GM18868 (cell line): ENCODE results near the gene FANCC.

Experiments
- ATAC-seq: cut with Tn5 transposase; IDR thresholded peaks from one replicate; pipeline ENCODE4 v1.9.1; 2021; ENCODE audit warnings: mild to moderate bottlenecking, moderate library complexity; ENCODE audit not compliant: unreplicated experiment

FANCC gene

DNA sequence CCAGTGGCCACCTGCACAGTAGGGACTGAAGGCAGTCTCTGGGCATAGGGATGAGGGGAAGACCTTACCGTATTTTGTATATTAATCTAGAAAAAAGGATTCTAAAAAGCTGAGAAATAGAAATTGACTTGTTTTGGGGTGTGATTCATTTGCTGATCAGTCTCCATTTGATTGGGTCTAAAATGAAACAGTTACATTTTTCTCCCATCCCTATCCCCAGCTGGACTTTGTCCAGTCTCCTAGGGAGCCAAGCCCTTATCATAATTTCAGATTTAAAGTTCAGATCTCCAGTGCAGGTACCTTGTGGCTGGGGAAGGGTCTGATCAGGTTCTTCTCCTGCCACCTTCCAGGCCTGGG lies 240.8 kb downstream of the FANCC start:
- no peak for ATAC-seq

DNA sequence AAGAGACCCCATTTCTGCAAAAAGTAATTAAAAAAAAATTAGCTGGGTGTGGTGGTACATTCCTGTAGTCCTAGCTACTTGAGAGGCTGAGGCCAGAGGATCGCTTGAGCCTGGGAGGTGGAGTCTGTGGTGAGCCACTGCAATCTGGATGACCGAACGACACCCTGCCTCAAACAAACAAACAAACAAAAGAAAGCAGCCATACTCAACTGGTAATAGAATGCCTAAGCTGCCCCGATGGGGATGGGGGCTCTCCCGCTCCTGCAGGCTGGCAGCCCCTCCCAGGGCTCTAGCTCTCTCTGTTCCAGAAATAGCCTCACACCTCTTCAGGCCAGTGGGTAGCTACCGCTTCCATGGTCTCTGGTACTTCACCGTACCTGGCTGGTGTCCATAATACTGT lies 241.8 kb downstream of the FANCC start:
- no peak for ATAC-seq

DNA sequence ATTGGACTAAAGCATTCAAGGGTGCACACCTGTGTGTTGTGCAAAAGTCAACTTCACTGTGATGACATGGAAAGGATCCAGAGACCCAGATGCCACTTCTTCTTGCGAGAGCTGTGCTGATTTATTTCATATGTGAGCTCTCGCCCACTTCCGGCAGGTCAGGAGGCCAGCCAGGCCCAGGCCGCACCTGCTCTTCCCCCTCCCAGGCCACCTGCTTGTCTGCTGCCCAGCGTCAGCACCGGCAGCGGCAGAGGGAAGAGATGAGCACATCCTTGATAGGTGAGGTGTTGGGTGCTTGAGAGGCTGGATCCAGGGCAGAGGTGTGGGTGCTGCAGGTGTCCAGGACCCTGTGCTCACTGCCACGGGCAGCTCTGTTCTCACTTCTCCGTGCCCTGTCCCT lies 242.9 kb downstream of the FANCC start:
- no peak for ATAC-seq

DNA sequence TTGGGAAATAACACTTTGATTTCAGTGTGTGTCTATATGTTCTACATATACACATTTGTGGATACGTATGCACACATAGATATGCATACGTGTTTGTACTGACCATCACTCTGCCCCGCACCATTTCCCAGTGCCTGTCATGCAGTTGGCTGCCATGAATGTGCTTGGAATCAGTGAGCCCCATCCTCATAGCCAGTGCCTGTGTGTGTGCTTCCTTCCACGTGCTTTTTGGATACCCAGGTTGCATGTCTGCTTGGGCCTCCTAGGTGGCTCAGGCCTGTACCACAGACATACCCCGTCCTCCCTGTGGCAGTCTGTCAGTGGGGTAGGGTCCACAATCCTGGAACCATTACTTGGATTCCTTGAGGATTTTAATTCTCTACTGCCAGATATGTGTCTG lies 243.6 kb downstream of the FANCC start:
- no peak for ATAC-seq

DNA sequence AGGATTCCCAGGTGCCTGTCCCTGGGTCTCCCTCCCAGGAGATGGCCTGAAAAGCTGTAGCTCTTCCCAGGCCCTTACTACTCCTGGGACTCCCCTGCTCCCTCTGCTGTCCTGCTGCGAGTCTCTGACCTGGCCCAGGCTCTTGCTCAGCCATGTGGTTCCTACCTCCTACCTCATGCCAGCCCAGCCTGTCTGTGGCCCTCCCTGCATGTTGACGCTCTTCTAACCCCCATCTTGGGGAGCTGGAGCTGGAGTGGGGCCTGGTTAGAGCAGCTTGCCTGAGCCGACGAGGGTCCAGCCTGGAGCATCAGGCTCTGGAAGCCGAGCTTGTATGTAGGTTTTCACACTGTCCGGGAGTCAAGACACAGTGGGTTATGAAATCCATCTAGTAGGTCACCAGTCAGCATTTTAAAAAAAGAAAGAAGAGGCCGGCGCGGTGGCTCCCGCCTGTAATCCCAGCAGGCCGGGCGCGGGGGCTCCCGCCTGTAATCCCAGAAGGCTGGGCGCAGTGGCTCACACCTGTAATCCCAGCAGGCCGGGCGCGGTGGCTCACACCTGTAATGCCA lies 244.4 kb downstream of the FANCC start:
- ATAC-seq = no peak

DNA sequence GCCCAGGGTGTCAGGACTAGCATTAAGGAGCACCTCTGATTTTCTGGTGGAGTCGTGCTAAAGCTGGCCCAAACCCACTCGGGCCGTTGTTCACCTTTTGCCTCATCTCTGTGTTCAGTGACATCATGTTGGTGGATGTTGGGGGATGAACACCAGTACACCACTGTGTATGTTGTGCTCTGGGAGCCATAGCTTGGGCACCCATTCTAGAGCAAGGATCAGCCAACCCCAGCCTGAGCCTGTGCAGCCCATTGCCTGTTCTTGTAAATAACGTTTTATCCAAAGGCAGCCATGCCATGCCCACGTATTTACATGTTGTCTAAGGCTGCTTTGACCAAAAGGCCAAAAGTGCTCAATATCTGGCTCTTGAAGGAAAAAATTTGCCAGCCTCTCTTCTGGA lies 245.6 kb downstream of the FANCC start:
- no peak for ATAC-seq

DNA sequence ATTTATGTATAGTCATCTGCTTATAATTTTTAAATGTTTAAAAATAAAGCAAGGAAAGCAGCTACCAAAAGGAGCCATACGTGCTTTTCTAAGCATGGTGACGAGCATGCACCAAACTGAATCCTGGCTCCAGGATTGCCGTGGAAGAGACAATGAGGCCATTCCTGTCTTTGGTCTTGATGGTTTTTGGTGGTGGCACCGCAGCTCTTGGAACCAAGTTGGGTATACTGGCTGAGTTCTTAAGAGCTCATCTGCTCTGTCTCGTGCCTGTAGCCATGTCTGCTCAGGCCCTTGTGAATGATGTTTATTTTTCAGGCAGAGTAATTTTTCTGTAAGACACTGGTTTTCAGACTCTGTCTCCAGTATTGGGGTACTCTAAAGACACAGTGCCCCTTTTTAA lies 246.1 kb downstream of the FANCC start:
- no peak for ATAC-seq

DNA sequence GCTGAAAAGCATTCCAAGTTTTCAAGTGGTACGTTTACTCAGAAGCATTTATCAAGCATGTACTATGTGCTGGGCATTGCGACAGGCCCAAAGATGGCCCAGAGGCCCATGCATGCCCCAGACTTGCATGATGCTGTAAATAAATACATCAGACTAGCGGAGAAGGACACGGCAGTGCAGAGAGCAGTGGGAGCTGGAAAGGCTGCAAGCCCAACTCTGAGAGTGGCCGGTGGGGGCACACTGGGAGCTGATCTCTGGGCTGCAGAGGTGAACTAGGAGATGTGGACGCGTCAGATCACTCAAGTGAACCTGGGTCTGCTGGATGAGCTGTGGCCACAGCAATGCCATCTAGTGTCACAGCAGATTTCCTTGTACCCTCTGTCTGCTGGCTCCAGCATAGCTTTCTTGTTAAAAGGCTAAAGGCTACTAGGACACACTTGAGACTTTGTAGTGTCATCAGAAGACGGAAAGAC lies 246.9 kb downstream of the FANCC start:
- no peak for ATAC-seq

DNA sequence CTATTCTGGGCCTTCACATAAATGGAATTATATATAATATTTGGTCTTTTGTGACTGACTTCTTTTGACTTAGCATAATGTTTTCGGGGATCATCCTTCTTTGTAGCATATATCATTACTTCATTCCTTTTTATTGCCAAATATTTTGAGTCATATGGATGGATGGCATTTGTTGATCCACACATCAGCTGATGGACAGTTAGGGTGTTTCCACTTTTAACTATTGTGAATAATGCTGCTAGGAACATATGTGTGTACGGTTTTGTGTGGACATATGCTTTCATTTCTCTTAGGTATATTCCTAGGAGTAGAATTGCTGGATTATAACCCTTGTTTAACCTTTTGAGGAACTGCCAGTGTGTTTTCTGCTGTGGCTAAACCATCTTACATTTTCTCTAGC lies 249.6 kb downstream of the FANCC start:
- no peak for ATAC-seq

DNA sequence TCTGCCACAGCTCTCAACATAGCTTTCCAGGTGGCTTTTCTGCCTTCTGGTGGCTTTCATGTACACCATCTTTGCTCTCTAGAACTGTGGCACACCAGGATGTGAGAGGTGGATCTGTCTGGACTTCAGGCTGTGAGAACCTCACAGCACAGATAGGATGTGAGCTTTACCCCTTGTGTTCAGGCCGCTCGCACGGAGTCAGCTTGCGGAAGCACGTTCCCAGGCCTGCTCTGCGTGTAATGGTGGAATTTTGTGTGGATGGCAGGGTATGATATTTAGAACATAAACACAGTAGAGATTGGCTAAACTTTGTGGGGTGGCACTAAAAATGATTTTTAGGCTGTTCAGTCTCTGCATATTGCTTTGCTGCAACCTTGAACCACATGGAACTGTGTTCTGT lies 250.5 kb downstream of the FANCC start:
- ATAC-seq = no peak

DNA sequence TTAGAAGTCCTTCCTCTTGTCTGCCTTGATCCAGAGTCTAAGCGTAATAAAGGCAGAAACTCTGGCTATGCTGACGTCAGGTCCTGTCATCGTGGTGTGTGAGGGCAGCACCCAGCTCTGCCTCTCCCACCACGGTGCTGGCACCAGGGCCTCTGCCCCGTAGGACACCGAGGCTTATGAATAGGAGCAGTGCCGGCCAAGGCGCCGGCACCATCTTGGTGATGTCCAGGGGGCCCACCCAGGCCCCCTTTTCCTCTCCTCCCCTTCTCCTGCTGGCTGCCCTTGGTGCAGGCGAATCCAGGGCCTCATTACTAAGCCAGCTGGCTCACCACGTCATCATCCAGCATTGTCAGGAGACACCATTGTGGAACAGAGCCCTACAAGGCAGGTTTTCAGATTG lies 252.3 kb downstream of the FANCC start:
- no peak for ATAC-seq

DNA sequence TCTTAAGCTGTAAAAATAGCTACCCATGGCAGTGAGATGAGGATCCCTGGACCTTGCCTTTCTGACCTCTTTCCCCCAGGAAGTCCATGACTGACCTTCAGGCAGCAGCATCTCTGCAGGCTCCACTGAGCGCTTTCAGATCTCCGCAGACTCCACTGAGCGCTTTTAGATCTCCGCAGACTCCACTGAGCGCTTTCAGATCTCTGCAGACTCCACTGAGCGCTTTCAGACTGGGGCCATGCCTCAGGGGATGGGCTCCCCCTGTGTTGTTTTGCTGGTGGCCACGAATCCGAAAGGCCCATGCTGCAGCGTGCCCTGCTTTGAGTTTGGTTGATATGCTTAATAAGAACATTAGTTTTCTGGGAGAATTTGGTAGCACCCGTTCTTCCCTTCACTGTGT lies 254.2 kb downstream of the FANCC start:
- ATAC-seq = no peak

DNA sequence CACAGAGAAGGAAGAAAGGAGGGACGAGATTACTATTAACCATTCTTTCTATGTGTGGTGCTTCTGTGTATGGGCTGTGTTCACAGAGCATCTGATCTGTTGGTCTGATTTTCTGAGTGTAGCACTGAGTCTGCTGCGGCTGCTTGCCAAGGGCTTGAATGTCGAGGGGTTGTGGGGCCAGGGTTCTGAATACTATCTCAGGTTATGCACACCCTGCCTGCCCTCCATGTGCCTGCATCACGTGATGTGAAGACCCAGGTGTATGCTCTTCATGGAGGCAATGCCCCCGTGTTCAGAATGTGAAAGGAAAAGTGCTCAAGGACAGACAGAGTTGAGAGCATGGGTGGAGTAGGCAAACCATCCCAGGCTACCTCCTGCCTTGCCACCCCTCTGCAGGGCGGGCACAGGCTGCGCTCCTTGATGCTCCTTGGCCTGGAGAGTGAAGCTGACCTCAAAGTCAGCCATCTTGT lies 254.9 kb downstream of the FANCC start:
- no peak for ATAC-seq

DNA sequence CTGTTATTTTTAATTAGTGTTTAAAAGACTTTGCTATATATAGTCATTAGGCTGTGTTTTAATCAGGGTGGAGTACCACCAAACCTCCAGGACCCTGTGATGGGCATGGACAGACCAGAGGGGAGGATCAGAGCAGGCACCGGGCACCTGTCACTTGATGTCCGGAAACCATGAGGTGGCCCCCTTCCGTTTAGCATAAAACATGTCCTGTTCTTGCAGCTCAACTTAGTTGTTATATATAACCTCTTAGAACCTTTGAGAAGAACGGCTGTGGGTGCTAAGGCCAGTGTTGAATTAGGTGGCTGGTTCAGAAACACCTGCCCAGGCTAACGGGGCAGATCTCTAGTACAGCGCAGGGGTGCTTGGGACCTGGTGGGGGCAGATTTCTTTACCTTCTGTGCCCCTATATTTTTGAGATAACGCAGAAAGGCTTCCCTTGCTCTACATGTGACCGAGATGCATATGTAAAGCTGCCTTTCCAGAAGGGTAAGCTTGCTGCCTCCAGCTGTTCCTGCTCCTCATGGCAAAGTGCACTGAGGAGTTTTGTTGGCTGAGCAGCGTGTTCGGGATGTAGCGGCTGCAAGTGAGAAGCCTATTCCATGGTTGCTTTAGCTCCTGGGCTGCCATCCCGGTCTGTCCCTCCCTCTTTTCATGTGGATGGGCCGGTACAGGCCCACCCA lies 255.5 kb downstream of the FANCC start:
- ATAC-seq = no peak

DNA sequence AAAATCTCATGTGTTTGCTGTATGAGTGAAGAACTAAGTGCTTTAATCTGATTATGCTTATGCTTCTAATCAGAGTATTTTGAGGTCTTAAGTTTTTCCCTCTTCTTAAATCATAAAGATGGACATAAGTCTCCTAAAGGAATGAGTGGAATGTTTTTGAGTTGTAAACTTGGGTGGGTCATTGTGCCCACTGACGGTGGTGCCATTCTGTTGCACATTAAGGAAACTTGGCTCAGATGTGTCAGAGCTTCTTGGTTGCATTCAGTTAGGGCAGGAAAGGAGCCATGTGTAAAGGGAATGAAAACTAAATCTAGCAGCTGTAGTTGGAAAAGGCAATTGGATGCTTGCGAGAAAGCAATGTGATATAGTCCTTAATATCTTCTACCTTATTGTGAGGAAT lies 256.6 kb downstream of the FANCC start:
- no peak for ATAC-seq

DNA sequence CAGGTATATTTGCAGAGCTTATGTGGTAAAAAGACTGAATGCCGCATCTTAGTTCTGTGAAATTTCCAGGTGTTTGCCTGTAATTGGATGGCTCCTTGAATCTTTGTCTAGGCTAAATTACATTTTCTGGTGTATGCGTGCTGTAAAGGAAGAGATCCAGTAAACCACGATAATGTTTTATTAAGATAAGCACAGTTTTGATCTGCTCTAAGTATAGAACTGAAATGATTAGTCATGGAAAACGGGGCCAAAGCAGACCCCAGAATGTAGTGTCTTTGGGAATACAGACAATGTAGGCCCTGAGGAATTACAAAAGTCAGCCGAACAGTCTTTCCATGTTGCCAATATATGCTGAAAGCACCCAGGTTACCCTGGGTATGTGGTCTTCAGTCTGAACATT lies 257.3 kb downstream of the FANCC start:
- ATAC-seq = no peak

DNA sequence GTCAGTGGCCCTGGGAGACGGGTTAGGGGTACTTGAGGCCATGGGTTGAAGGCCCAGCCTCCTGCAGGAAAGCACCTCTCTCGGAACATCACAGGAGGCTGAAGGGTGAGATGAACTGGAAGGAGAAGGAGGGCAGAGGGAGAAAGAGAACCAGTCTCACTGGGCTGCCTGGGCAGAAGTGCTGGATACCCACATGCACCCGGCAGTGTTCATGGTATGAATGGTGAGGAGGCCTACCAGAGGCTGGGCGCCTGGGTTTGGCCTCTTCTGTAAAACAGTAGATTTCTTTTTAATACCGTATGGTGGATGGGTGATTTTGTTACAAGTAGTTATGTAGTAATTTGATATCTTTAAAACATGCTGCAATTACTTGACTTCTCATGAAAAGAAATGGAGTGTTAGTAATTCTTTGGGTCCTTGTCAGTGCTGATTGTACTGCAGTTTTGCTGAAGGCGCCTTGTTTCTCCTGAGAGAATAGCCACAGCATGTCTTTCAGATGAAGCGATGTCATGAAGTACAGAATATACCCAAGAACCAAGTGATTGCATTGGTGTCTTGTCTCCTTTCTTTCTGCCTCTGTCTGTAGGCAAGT lies 258.6 kb downstream of the FANCC start:
- ATAC-seq = no peak

DNA sequence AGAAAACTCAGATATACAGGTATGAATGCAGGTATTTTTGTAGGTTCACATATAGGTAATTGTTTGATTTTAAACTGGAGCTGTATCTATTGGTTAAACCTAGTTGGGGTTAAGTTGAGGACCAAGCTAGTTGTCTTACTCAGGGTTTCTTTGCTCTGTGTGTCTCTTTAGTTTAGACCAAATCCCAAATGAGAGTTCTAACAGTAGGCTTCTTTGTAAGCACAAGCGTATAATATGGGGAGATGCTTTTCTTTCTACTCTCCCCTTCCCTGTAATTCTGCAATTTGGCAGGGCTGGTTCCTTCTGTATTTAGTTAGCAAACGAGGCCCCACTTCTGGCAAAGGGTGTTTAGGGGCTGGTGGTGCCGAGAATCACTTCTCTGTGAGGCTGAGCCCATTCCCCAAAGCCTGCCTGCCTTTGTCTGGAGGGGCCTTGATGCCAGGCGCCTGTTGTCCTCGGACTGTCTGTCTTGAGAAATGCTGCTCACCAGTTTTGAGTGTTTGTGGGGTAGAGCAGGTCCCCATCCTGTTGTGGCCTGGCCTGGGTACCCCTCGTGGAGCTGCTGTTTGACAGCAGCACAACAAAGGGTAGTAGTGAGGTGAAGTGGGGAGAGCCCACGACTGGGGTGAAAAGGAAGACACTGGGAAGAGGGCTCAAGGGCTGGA lies 259.3 kb downstream of the FANCC start:
- no peak for ATAC-seq

DNA sequence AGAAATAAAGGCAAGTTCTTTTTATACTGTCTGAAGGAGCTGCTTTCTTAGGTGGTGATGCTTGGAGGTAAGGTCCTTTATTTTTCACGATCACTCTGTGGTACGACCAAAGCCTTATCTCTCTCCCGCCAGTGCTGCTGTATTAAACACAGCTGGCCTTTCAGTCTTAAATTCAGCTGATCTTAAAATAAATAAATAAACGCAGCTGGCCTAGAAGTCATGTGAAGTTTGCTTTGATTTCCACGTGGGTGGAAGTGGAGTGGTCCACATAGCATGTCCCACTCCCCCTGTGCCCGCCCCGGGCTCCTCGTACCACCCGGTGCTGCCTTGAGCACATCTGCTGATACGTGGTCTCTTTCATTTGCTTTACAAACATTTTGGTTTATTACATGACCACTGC lies 260.4 kb downstream of the FANCC start:
- no peak for ATAC-seq

DNA sequence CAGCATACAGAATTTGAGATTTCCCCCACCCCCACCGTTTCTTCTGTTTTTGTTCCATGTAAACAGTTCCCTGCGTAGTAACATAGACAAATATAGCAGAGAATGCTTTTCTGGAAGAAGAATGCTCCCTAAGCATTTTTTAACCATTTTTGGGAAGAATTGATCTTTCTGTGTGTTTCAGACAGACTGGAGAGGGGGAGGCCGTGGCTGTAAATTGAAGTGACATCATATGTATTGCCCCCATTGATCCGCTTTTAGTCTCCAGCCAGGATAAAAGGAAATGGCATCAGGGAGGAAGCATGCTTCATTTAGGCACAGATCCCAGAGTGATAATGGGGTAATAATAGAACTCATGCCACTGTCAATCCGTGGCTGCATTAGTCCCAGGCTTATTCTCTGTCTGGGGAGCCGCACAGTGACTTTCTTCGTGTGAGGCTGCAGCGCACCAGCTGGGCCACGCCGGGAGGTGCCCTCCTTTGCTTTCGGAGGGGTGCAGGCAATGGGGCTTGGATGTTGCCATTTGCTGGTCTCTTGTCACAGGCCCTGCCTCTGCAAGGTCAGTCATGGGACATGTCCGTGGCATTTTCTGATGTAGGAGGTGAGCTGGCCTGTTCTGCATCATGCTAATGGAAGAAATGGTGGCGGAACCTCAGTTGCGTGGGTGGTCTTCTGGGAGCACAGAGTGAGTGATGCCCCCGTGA lies 261.5 kb downstream of the FANCC start:
- no peak for ATAC-seq

DNA sequence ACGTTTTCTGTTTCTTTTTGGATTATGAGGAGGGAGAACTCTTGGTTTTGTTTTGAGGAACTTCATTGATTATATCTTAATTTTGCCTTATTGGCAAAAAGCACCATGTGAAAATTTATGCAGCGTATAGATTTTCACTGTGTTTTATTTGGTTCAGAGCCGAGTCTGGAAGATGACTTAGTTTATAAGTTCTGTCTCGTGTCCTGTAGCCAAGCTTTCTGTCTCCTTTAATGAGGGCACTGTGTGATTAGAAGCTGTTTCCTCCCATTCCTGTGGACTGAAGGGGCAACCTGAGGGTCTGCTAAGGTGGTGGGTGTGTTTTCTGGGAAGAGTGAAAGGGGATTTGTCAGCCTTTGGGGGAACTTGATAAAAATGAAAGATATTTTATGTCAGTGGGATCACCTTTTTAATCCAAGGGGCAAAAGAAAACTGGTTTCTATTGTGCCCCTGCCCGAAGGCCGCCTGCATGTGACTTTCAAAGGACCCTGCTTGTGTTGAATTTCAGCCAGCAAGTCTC lies 262.1 kb downstream of the FANCC start:
- no peak for ATAC-seq
